Stimulated activated CD4-positive, alpha-beta T cell treated with anti-CD3 and anti-CD28 coated beads, Interleukin-15, amount 100 ng/mL, for 1 hour (primary cell): Measurements from ENCODE around the gene LTBP2.

Experiments
- DNase-seq, 2 donors: peaks; one replicate each; pipeline ENCODE4 v3.0.0-alpha.2; 2020; ENCODE audit warnings: low read depth in 1 of 2, low spot score in 1 of 2

The LTBP2 gene

DNA sequence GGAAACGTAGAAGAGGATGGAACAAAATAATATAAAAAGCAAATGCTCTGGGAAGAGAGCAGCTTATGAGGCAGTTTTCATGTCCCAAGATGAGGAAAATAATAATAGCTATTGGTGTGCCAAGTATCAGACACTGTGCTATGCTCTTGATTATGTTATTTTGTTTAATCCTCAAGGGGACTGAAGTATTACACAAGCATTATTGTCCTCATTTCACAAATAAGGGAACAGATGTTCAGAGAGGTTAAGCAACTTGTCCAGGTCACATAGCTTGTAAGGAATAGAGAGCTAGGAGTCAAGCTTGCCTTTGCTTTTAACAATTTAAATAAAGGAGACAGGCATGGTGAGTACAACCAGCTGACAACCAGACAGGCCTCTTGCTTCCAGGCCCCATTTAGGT lies 26.9 kb upstream of the LTBP2 start:
- no peak for DNase-seq

DNA sequence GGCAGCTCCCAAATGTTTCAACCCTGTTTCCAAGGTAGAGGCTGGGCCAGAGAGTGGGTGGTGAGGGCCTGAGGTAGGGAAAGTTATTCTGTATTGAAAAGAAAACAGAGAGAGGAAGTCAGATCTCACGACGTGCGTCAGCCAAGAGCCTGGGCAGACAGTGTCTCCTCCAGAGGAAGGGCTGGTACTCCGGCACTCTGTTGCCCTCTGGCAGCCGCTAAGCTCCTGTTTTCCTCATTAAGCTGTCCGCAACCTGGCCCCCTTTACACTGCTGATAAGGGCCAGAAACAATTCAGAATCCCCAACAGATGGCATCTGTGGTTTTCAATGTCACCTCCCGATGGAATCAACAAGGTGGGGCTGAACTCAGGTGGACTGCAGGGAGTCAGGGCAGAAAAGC lies 26.0 kb upstream of the LTBP2 start:
- no peak for DNase-seq

GRCh38 chr14:74637178-74637550 lies 25.1 kb upstream of the LTBP2 start:
- DNase-seq = no peak

DNA sequence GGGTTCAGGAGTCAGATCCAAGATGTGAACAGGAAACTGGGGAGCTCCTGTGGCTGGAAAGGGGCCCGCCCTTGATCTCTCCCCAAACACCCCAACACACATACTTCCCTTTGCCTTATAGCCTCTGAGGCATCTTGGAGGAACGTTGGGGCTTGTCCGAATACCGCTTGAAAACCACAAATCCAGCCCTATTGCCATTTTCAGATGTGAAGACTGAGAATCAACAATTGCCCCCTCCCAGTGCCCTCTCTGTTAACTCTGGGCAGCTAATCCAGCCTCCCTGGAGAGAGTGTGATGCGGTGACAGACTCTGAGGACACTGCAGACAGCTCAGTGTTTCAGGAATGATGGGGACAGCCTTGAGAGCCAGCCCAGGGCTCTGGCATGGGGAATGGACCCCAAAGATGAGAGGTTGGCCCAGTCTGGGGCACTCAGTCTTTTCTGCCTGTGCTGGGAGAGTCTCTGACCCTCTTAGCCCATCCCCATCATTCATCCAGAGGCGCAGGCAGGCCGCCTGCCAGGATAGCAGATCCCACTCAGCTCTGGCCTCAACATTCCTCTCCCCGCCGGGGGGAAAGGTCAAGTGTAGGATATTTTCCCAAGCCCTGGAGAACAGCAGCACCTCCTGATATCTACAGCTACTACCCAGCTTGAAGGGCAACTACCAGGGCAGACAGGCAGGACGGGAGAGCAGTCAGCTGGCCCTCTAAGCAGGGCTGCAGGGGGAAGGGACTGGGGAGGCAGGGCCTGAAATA lies 24.6 kb upstream of the LTBP2 start:
- DNase-seq = no peak

DNA sequence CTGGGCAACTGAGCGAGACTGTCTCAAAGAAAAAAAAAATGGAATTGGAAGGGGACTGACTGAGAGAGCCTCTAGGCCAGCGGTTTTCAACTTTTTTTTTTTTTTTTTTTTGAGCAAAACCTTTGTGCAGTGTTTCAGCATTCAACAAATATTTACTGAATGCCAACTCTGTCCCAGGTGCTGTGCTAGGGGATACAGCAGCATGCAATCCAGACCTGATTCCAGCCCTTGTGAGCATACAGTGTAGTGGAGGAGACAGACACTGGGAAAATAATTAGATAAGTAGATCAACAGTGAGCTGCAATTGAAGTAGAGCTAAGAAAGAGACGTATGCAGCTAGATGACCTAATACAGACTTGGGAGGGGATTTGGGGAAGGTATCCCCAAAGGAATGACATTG lies 23.8 kb upstream of the LTBP2 start:
- no peak for DNase-seq

- DNase-seq = no peak
These were observed 22.9 kb upstream of the LTBP2 start for GRCh38 chr14:74634964-74635363.

- DNase-seq = no peak
These were observed 22.4 kb upstream of the LTBP2 start for GRCh38 chr14:74634481-74634880.

- no peak for DNase-seq
These were observed 19.0 kb upstream of the LTBP2 start for GRCh38 chr14:74630881-74631690.

DNA sequence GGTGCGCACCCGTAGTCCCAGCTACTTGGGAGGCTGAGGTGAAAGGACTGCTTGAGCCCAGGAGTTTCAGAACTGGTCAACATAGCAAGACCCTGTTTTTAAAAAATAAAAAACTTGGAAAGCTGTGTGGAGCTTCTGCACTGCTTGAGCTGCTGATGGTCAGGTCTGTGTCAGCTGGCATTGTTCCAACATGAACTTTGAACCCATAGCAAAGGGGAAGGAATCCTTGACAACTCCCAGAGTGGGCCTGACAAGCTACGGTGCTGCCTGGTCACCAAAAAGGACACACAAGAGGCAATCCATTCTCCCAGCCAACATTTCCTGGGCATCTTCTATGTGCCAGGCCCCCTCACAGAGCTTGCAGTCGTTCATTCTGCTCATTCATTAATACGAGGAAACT lies 16.4 kb upstream of the LTBP2 start:
- no peak for DNase-seq

- DNase-seq = no peak
These were observed 15.0 kb upstream of the LTBP2 start for GRCh38 chr14:74627076-74627475.

DNA sequence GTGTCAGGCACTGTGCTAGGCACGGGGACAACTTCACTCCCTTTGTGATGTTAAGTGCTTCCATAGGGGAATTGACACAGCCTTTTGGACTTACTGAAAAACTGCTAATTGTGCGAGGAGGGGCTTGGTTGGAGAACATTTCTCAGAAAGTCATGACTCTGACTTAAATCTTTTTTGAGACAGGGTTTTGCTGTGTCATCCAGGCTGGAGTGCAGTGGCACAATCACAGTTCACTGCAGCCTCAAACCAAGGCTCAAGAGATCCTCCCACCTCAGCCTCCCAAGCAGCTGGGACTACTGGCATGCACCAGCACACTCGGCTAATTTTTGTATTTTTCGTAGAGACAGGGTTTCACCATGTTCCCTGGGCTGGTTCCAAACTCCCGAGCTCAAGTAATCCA lies 10.2 kb upstream of the LTBP2 start:
- no peak for DNase-seq

GRCh38 chr14:74621556-74621955 lies 9.5 kb upstream of the LTBP2 start:
- DNase-seq = no peak

DNA sequence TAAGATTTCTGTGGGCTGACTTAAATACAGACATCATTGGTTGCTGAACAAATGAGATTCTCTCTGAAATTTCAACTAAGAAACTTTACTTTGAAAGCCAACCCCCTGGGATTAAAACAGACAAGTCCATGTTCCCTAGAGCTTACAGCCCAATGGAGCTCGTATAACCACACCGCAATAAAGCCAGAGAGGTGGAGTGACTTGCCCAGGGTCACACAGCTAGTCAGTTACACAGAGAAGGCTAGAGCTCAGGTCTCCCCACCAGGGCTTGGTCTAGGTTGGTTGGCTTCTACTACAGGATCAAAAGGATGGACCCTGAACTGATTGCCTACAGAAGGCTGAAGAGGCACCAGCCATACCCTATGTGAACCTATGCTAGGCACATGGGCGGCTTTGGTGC lies 8.9 kb upstream of the LTBP2 start:
- no peak for DNase-seq

DNA sequence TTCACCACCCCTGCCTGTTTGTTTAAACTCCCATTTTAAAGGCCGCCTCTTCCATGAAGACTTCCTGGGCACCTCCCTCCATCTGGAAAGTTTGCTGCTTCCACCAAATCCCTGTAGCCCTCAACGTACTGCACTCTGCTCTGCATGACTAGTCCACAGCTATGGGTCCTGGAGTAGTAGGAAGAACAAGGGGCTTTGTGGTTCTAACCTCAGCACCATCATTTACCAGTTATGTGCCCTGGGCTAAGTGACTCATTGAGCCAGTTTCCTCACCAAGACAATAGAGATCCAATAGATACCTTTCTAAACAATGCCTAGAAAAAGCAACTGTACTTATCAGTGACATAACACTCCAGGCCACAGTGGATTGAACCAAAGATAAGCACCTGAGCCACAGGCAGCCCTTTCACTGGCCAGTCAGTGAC lies 8.5 kb upstream of the LTBP2 start:
- no peak for DNase-seq

DNA sequence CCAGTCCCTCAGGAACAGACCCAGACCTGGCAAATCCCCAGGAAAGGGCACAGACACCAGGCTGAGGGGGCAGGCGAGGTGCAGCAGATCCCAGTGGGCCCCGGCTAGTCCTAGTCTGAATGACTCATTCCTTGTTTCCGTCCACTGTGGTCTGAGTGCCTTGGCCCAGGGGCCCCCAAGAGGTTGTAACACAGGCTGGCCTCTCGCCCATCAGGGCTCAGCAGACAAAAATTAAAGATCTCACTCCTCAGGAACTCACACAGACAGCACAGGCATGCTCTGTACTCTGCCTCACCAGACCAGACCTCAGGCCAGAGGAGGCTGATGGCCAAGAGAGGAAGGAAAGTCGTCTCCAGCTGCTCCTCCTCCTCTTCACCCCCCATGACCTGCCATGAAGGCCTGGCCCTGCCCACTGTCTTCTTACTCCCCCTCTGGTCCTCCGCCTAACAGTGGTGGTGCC lies 7.7 kb upstream of the LTBP2 start:
- DNase-seq = no peak

DNA sequence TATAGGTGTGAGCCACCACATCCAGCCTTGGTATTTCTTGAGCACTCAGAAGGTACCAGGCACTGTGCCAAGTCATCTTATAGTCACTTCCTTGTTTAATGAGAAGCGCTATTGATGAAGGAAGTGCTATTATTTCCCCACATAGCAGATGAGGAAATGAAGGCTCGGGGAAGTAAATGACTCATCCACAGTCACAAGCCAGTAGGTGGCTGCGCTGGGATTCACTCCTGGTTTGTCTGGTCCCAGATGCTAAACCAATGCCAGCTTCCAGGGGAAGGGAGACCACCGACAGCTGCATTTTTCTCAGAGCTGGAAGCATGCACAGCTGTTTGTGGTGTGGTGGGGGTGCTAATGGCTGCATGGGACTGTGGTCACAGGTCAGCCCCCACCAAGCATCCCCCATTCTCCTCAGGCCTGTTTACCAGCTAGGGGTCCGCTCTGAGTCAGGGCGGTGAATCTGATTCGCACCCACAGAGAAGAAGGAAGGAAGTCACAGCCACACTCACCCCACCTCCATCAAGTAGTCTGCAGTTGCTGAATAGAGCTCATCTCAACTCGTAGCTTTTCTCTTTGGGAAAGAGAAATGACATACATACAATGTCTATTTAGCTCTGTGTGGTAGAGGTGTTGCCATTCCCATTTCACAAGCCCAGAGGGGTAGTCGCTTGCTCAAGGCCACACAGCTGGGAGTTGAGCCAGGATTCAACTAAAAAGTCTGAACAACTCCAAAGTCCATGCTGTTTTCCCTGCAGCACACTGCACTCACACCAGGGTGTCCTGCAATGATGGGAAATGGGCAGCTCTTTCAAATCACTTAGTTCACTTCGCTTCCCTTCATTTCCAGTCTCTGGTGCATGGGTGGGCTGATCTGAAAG lies 6.3 kb upstream of the LTBP2 start:
- DNase-seq = peak; percentile 14 to 26

DNA sequence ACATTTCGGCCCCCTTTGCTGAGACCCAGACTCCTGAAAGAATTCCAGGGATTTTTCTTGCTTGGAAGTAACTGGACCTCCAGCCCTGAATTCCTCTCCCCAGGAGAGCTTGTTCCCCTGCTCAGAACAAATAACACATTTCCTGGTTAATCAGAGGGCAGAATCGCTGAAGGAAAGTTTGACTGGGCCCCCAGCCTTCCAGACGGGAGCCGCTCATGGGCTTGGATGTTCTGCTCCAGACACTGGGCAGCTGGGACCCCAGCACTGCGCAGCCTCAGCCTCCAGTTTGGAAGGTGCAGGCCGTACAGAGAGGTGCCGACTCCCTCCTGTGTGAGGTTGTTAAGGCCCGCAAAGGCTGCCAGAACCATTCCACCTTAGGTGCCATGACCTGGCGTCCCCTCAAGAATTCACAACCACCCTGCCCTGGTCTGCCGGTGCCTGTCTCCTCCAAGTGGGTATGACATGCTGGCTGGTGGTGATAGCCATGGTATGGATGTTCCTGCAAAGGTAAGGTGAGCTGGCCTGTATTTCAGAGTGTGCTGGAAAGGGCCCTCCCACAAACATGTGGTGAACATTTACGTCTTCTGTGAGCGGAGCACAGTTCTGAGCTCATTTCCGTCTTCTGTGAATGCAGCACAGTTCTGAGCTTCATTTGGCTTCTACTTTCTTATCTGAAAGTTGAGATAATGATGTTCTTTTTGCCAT lies 5.1 kb upstream of the LTBP2 start:
- no peak for DNase-seq

DNA sequence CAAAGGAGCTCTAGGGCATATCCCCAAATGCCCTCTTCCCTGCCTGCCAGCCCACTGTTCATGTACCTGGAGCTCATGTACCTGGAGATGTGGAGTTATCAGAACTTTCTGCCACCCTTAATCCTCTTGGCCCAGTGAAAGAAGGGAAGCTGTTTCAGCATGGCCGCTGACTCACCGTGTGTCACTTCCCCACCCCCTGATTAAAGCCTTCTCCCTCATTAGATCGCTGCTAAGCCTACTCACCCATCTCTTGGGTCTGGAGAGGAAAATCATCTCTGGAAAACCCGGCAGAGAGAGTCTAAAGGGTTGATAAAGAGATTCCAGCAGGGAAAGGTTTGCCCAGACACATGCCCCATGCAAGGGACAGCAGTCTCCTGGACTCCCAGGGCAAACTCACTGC lies 4.5 kb upstream of the LTBP2 start:
- DNase-seq = no peak

DNA sequence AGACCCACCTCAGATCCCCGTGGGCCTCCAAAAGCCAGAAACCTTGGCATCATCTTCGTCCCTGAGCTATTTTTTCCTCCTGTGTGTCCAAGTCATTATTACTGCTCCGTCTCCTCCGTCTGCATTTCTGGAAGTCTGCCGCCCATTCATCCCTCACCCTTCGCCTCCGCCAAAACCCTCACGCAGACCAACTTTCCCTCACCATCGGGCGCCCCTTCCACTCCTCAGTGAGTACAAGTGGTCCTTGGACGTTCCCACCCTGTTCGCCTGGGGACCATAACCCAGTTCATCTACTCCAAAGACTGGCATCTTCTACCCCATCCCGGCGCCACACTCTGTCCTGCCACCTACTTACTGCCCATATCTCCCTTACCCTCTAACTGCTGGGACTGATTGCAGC lies 3.7 kb upstream of the LTBP2 start:
- no peak for DNase-seq

GRCh38 chr14:74614508-74615495 lies 2.8 kb upstream of the LTBP2 start:
- DNase-seq = no peak
